ENCODE measurements around the gene FNDC3B.

Gene FNDC3B

DNA sequence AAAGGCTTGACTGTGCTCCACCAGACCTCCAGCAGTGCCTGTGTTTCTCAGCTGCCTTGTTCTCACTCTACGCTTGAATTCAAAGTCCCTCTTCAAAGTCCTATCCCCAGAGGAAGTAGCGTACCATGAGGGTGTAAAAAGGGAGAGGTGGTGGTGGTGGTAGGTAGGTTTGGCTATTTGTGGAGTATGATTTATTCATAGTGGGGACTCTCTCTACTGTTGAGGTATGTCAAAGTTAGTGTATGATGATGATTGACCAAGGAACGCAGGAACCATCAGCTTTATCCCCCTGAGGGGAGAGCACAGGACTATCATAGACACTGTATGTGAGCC is 271.0 kb downstream of the FNDC3B start:
- peaks cover 16% of the 10 kb centered on the region; the same call in 1 of the 2 replicates for H3K36me3 ChIP-seq (ENCODE audit: insufficient read depth, low read length)
- H3K4me3 ChIP-seq (ENCODE audit: low read length, poor library complexity, severe bottlenecking): no peak overlapping the region
- H3F3A ChIP-seq (ENCODE audit: low read depth): no peaks in the 10 kb centered on the region

GRCh38 chr3:172311217-172311616 is 271.8 kb downstream of the FNDC3B start:
- H3K4me3 ChIP-seq (ENCODE audit: low read length, poor library complexity, severe bottlenecking): no peak overlapping the region
- TF ChIP-seq EZH2phosphoT487 (IDR thresholded peaks at IDR 0.05; ENCODE audit: borderline replicate concordance) (no peak), CTCF (conservative IDR thresholded peaks at IDR 0.05; ENCODE audit: low read length) (no peak)
- H3K9me3 ChIP-seq (ENCODE audit: insufficient read depth, low read depth, low read length): no peaks in the 10 kb centered on the region
- peaks cover 16% of the 10 kb centered on the region; the same call in 1 of the 2 replicates for H3K36me3 ChIP-seq (ENCODE audit: insufficient read depth, low read length)
- H3K9me2 ChIP-seq (replicated peaks; ENCODE audit: low read depth, low read length): no peaks in the 10 kb centered on the region
- H3K9ac ChIP-seq (ENCODE audit: low read depth, low read length, poor library complexity, severe bottlenecking): no peak overlapping the region
- no peaks in the 10 kb centered on the region for H3K4me1 ChIP-seq (ENCODE audit: insufficient read depth, low read length, poor library complexity, severe bottlenecking)
- H3K79me2 ChIP-seq (ENCODE audit: insufficient read depth, low read length): no peaks in the 10 kb centered on the region
- H3K4me2 ChIP-seq (ENCODE audit: low read depth, low read length, poor library complexity, severe bottlenecking): no peak overlapping the region
- no peak overlapping the region for H2AFZ ChIP-seq (ENCODE audit: low read length)
- no peaks in the 10 kb centered on the region for H3K27me3 ChIP-seq (ENCODE audit: insufficient read depth, low read length, poor library complexity, severe bottlenecking)
- no peaks in the 10 kb centered on the region for H3F3A ChIP-seq (ENCODE audit: low read depth)
- no peaks in the 10 kb centered on the region for H4K20me1 ChIP-seq (ENCODE audit: insufficient read depth, low read length, poor library complexity, severe bottlenecking)

More for the DNA sequence above, 271.0 kb downstream of the FNDC3B start:
- H4K20me1 ChIP-seq (ENCODE audit: insufficient read depth, low read length, poor library complexity, severe bottlenecking): no peaks in the 10 kb centered on the region
- no peaks in the 10 kb centered on the region for H3K27me3 ChIP-seq (ENCODE audit: insufficient read depth, low read length, poor library complexity, severe bottlenecking)
- H2AFZ ChIP-seq (ENCODE audit: low read length): no peak overlapping the region
- H3K4me2 ChIP-seq (ENCODE audit: low read depth, low read length, poor library complexity, severe bottlenecking): no peak overlapping the region
- TF ChIP-seq CTCF (conservative IDR thresholded peaks at IDR 0.05; ENCODE audit: low read length) (no peak), EZH2phosphoT487 (IDR thresholded peaks at IDR 0.05; ENCODE audit: borderline replicate concordance) (no peak)
- no peaks in the 10 kb centered on the region for H3K9me2 ChIP-seq (replicated peaks; ENCODE audit: low read depth, low read length)
- H3K79me2 ChIP-seq (ENCODE audit: insufficient read depth, low read length): no peaks in the 10 kb centered on the region
- H3K9ac ChIP-seq (ENCODE audit: low read depth, low read length, poor library complexity, severe bottlenecking): no peak overlapping the region
- no peaks in the 10 kb centered on the region for H3K9me3 ChIP-seq (ENCODE audit: insufficient read depth, low read depth, low read length)
- H3K4me1 ChIP-seq (ENCODE audit: insufficient read depth, low read length, poor library complexity, severe bottlenecking): no peaks in the 10 kb centered on the region

DNA sequence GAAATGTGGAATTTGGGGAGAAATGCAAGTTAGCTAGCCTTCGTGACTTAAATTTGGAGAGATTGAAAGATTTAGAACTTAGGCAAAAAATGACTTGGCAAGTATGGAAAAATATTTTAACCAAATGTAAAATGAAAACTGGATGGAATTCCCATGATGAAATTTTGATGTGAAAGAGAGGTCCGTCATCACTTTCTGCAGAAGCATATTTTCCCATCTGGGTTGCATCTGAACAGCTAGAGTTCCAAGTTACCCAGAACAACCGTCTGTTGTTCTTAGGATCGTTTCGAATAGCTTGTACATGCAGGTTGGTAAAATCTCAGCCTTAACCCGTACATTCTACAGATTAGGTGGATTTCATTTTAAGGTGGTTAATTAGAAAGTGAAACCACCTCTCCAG is 272.6 kb downstream of the FNDC3B start:
- no peaks in the 10 kb centered on the region for H3K27me3 ChIP-seq (ENCODE audit: insufficient read depth, low read length, poor library complexity, severe bottlenecking)
- H3K36me3 ChIP-seq (ENCODE audit: insufficient read depth, low read length): peaks cover 16% of the 10 kb centered on the region; the same call in 1 of the 2 replicates
- no peak overlapping the region for H3K4me2 ChIP-seq (ENCODE audit: low read depth, low read length, poor library complexity, severe bottlenecking)
- no peaks in the 10 kb centered on the region for H3K4me1 ChIP-seq (ENCODE audit: insufficient read depth, low read length, poor library complexity, severe bottlenecking)
- no peaks in the 10 kb centered on the region for H3K9me3 ChIP-seq (ENCODE audit: insufficient read depth, low read depth, low read length)
- H3K9me2 ChIP-seq (replicated peaks; ENCODE audit: low read depth, low read length): no peaks in the 10 kb centered on the region
- TF ChIP-seq CTCF (conservative IDR thresholded peaks at IDR 0.05; ENCODE audit: low read length) (no peak), EZH2phosphoT487 (IDR thresholded peaks at IDR 0.05; ENCODE audit: borderline replicate concordance) (no peak)
- H3K9ac ChIP-seq (ENCODE audit: low read depth, low read length, poor library complexity, severe bottlenecking): no peak overlapping the region
- H3K4me3 ChIP-seq (ENCODE audit: low read length, poor library complexity, severe bottlenecking): no peak overlapping the region
- H2AFZ ChIP-seq (ENCODE audit: low read length): no peak overlapping the region
- H3F3A ChIP-seq (ENCODE audit: low read depth): no peaks in the 10 kb centered on the region
- H4K20me1 ChIP-seq (ENCODE audit: insufficient read depth, low read length, poor library complexity, severe bottlenecking): no peaks in the 10 kb centered on the region
- no peaks in the 10 kb centered on the region for H3K79me2 ChIP-seq (ENCODE audit: insufficient read depth, low read length)

Data from Loucy (cell line).